D721Med (cell line): Measurements from ENCODE around the gene SLC25A12.
"Not testable (repeated sequence)": the region's sequence is repeated elsewhere in the genome, so short reads cannot be mapped to it uniquely, and the experiment has no call there.

Experiments
- DNase-seq: peaks from one replicate; pipeline ENCODE4 v3.0.0; 2011; ENCODE audit warnings: low spot score; ENCODE audit not compliant: insufficient read length
- FAIRE-seq: peaks from 2 replicates; lab custom pipeline; 2011; peaks lifted over from hg19 to GRCh38; lab: Jason Lieb, UNC
- TF ChIP-seq, protein P1 (sequence below): IDR thresholded peaks from 2 replicates; pipeline ENCODE4 v1.5.1; 2012; ENCODE audit warnings: mild to moderate bottlenecking, control low read depth; ENCODE audit not compliant: insufficient read depth; ENCODE audit errors: missing control alignments

Gene SLC25A12

DNA sequence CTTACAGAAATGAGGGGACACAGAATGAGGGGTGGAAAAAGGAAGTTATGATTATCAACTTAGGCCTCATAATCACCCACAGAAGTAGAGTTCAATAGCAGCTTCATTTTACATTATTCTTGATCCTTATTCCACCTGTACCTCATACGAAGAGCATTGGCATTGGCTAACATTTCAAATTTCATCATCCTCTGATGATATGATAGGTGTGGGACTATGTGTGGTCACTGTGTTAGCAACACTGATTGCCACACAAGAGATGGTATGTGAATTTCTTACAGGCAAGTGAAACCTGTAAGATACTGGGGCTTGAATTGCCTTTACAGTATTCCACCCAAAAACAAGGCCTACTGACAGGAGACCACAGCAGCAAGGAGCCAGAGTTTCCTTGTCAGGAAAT is 14.2 kb upstream of the SLC25A12 start:
- DNase-seq = no peak
- TF ChIP-seq, protein P1, sequence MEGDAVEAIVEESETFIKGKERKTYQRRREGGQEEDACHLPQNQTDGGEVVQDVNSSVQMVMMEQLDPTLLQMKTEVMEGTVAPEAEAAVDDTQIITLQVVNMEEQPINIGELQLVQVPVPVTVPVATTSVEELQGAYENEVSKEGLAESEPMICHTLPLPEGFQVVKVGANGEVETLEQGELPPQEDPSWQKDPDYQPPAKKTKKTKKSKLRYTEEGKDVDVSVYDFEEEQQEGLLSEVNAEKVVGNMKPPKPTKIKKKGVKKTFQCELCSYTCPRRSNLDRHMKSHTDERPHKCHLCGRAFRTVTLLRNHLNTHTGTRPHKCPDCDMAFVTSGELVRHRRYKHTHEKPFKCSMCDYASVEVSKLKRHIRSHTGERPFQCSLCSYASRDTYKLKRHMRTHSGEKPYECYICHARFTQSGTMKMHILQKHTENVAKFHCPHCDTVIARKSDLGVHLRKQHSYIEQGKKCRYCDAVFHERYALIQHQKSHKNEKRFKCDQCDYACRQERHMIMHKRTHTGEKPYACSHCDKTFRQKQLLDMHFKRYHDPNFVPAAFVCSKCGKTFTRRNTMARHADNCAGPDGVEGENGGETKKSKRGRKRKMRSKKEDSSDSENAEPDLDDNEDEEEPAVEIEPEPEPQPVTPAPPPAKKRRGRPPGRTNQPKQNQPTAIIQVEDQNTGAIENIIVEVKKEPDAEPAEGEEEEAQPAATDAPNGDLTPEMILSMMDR = no peak
- FAIRE-seq = no peak

DNA sequence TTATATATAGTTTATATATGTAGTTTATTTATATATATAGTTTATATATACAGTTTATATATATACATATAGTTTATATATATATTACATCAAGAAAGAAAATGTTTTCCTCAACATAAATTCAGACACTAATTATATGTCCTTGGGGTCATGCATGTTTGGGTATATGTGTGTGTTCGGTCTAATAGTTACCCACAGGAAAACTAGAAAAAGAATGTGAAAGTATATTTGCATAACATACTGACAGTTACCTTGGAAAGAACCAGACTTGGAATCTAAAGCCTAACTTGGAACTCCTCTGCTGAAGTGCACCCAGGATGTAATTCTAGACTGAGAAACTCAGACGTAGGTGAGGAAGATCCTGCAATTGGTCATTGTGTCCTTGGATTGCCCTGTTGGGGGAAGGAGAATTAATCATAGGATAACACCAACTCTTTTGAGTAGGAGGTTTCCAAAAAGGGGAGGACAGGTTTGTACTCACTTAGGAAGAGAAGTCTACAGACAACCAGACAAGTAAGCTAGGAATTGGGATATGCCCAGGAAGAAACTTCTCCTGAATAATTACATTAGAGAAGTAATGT is 8.9 kb upstream of the SLC25A12 start:
- DNase-seq (no peak), FAIRE-seq (no peak)
- TF ChIP-seq, protein P1 = no peak

DNA sequence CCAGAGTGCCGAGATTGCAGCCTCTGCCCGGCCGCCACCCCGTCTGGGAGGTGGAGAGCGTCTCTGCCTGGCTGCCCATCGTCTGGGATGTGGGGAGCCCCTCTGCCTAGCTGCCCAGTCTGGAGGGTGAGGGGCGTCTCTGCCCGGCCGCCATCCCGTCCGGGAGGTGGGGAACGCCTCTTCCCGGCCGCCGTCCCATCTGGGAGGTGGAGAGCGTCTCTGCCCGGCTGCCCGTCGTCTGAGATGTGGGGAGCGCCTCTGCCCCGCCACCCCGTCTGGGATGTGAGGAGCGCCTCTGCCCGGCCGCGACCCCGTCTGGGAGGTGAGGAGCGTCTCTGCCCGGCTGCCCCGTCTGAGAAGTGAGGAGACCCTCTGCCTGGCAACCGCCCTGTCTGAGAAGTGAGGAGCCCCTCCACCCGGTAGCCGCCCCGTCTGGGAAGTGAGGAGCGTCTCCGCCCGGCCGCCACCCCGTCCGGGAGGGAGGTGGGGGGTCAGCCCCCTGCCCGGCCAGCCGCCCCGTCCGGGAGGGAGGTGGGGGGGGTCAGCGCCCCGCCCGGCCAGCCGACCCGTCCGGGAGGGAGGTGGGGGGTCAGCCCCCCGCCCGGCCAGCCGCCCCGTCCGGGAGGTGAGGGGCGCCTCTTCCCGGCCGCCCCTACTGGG is 5.7 kb upstream of the SLC25A12 start:
- DNase-seq, FAIRE-seq: not testable (repeated sequence)

- DNase-seq = no peak
- TF ChIP-seq, protein P1 = no peak
- no peak for FAIRE-seq
Measured at GRCh38 chr2:171895786-171896185, 1.7 kb upstream of the SLC25A12 start.

DNA sequence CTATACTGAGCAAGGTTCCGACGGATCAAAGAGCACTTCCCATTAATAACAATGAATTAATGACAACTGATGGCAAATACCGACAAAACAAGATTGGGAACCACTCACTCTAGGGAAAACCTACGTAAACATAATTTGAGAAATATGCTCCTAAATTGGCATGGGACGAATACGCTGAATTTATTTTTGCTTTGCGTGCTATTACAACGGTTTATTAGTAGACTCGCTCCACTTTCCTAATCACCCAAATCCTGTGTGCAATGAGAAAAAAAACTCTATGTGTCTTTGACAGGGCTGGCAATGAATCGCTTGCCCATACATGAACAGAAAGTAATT is 536 bp upstream of the SLC25A12 start:
- DNase-seq = no peak
- TF ChIP-seq, protein P1 = no peak
- no peak for FAIRE-seq

DNA sequence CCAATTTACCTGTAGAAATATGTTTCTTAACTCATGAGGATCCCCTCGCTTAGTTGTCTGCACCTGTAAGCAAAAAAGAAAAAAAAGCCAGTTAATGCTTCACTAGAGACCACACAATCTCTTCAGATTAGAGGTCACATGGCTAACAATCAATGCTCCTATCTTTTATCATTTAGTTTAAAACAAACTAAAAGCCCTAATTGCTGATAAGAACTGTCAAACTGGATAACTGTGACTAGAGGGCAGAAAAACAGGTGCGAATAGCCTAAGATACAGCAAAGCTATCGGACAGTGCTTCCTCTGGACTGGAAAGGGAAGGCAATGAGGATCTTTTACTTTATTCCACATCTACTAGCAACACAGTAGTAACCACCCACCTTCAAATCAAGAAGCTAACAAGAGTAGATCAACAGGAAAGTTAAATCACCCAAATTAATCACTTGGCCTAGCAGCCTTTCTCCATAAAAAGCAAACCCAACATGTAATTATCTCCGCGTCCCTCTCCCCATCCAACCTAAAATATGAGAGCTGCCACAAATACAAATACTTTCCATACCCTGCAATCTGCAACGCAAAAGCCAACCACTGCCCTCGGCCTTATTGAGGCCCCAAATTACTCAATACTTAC is 734 bp downstream of the SLC25A12 start:
- FAIRE-seq (no peak), DNase-seq (no peak)
- TF ChIP-seq, protein P1 = no peak

- DNase-seq (no peak), FAIRE-seq (no peak)
- TF ChIP-seq, protein P1 = no peak
Measured at GRCh38 chr2:171889808-171890207, 4.2 kb downstream of the SLC25A12 start.
